ENCODE results near the gene NR4A2. TPM values are rescaled to one million over a fixed set of nuclear protein-coding genes. Genes with fewer than 3 reads are reported as not detected.

Gene NR4A2
- total and polyA plus RNA-seq, 2 donors (not counting 3 experiments of a cell fraction or from before 2014, with no cell fraction given): 1.0 to 1.9 TPM

- dilution Hi-C loops (cut with MboI; ENCODE audit: extremely low pct_ligation_motif_present, low sequenced_read_pairs): no loop called here
- no peaks in the 10 kb centered on the region for H3K4me1 ChIP-seq (ENCODE audit: control insufficient read depth, extremely low read depth, insufficient read depth, low read length)
- FAIRE-seq (no peak), DNase-seq (ENCODE audit: low read depth, low spot score) (no peak)
- H3K79me2 ChIP-seq (ENCODE audit: control insufficient read depth, insufficient read depth, low read length): no peaks in the 10 kb centered on the region
- no peak overlapping the region for H3K4me2 ChIP-seq (ENCODE audit: insufficient read depth, low read length)
- intact Hi-C loops (cut with micrococcal nuclease): no loop called here
- no peaks in the 10 kb centered on the region for H3K27me3 ChIP-seq (ENCODE audit: control insufficient read depth in 2 of 2, insufficient read depth in 2 of 2, low read length in 2 of 2)
- H3K9me3 ChIP-seq (replicated peaks; ENCODE audit: control insufficient read depth, insufficient read depth, low read length): no peaks in the 10 kb centered on the region
- H3K27ac ChIP-seq (ENCODE audit: insufficient read depth, low read depth, low read length): no peak overlapping the region
- no TSS peak for BruUV-seq (replicated peaks)
- ChIA-PET POLR2A (no interaction called here), CTCF (interaction anchor here (1.1 to 1.6 kb wide), 2 partner anchors 8 to 843 kb away, joined by 4 read pairs; no protein-coding TSS in a partner anchor)
- no peaks in the 10 kb centered on the region for H3K9me1 ChIP-seq (replicated peaks; ENCODE audit: control insufficient read depth, extremely low read depth, insufficient read depth, low read length)
- no peak overlapping the region for H3K9ac ChIP-seq (replicated peaks; ENCODE audit: extremely low read depth, insufficient read depth, low read length)
- TF ChIP-seq JUN (IDR thresholded peaks at IDR 0.05; ENCODE audit: borderline replicate concordance, insufficient read depth, insufficient read length, low read depth): no peak
- no peak for TF ChIP-seq MYC (IDR thresholded peaks at IDR 0.05; ENCODE audit: low read depth, low read length)
- TF ChIP-seq EZH2 (IDR thresholded peaks at IDR 0.05; ENCODE audit: borderline replicate concordance, low read depth, low read length, severe bottlenecking): no peak
- H3K36me3 ChIP-seq (ENCODE audit: control insufficient read depth in 2 of 2, extremely low read depth in 1 of 2, insufficient read depth in 2 of 2, low read length in 2 of 2): no peaks in the 10 kb centered on the region
- H4K20me1 ChIP-seq (replicated peaks; ENCODE audit: control insufficient read depth, extremely low read depth, insufficient read depth, low read length): no peaks in the 10 kb centered on the region
- no peak overlapping the region for H2AFZ ChIP-seq (ENCODE audit: low read depth, low read length)
- no peak overlapping the region for H3K4me3 ChIP-seq (replicated peaks in 1 of 3; ENCODE audit: insufficient read depth in 1 of 3, low read depth in 1 of 3, low read length in 3 of 3)
Measured at GRCh38 chr2:156350374-156351142, 18.0 kb upstream of the NR4A2 start.

GRCh38 chr2:156349605-156350004 is 17.1 kb upstream of the NR4A2 start:
- H3K9me3 ChIP-seq (replicated peaks; ENCODE audit: control insufficient read depth, insufficient read depth, low read length): no peaks in the 10 kb centered on the region
- POLR2A ChIA-PET: no interaction called here
- no peak overlapping the region for H2AFZ ChIP-seq (ENCODE audit: low read depth, low read length)
- no peaks in the 10 kb centered on the region for H3K4me1 ChIP-seq (ENCODE audit: control insufficient read depth, extremely low read depth, insufficient read depth, low read length)
- H3K9ac ChIP-seq (replicated peaks; ENCODE audit: extremely low read depth, insufficient read depth, low read length): no peak overlapping the region
- dilution Hi-C loops (cut with MboI; ENCODE audit: extremely low pct_ligation_motif_present, low sequenced_read_pairs) (no loop called here), intact Hi-C loops (cut with micrococcal nuclease) (no loop called here)
- no peak for FAIRE-seq
- CTCF ChIA-PET: interaction anchor here (1.6 kb wide), 1 partner anchor 844 kb away, joined by 4 read pairs; no protein-coding TSS in a partner anchor
- H3K9me1 ChIP-seq (replicated peaks; ENCODE audit: control insufficient read depth, extremely low read depth, insufficient read depth, low read length): no peaks in the 10 kb centered on the region
- DNase-seq (ENCODE audit: low read depth, low spot score): no peak
- no peaks in the 10 kb centered on the region for H4K20me1 ChIP-seq (replicated peaks; ENCODE audit: control insufficient read depth, extremely low read depth, insufficient read depth, low read length)
- no peak overlapping the region for H3K4me2 ChIP-seq (ENCODE audit: insufficient read depth, low read length)
- no peaks in the 10 kb centered on the region for H3K27me3 ChIP-seq (ENCODE audit: control insufficient read depth in 2 of 2, insufficient read depth in 2 of 2, low read length in 2 of 2)
- no peak overlapping the region for H3K4me3 ChIP-seq (replicated peaks in 1 of 3; ENCODE audit: insufficient read depth in 1 of 3, low read depth in 1 of 3, low read length in 3 of 3)
- H3K79me2 ChIP-seq (ENCODE audit: control insufficient read depth, insufficient read depth, low read length): no peaks in the 10 kb centered on the region
- H3K27ac ChIP-seq (ENCODE audit: insufficient read depth, low read depth, low read length): no peak overlapping the region
- H3K36me3 ChIP-seq (ENCODE audit: control insufficient read depth in 2 of 2, extremely low read depth in 1 of 2, insufficient read depth in 2 of 2, low read length in 2 of 2): no peaks in the 10 kb centered on the region
- TF ChIP-seq GATA2 (IDR thresholded peaks at IDR 0.05; ENCODE audit: insufficient read depth, insufficient read length, low read depth, low read length) (no peak), EZH2 (IDR thresholded peaks at IDR 0.05; ENCODE audit: borderline replicate concordance, low read depth, low read length, severe bottlenecking) (no peak), POLR2AphosphoS5 (IDR thresholded peaks at IDR 0.05; ENCODE audit: insufficient read depth, low read depth, low read length) (no peak), MYC (IDR thresholded peaks at IDR 0.05; ENCODE audit: low read depth, low read length) (no peak), POLR2A (IDR thresholded peaks at IDR 0.05; ENCODE audit: low read depth, low read length) (no peak), FOS (IDR thresholded peaks at IDR 0.05; ENCODE audit: borderline replicate concordance, insufficient read depth, low read length) (no peak), JUN (IDR thresholded peaks at IDR 0.05; ENCODE audit: borderline replicate concordance, insufficient read depth, insufficient read length, low read depth) (no peak)
- TF ChIP-seq, protein P1, sequence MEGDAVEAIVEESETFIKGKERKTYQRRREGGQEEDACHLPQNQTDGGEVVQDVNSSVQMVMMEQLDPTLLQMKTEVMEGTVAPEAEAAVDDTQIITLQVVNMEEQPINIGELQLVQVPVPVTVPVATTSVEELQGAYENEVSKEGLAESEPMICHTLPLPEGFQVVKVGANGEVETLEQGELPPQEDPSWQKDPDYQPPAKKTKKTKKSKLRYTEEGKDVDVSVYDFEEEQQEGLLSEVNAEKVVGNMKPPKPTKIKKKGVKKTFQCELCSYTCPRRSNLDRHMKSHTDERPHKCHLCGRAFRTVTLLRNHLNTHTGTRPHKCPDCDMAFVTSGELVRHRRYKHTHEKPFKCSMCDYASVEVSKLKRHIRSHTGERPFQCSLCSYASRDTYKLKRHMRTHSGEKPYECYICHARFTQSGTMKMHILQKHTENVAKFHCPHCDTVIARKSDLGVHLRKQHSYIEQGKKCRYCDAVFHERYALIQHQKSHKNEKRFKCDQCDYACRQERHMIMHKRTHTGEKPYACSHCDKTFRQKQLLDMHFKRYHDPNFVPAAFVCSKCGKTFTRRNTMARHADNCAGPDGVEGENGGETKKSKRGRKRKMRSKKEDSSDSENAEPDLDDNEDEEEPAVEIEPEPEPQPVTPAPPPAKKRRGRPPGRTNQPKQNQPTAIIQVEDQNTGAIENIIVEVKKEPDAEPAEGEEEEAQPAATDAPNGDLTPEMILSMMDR (IDR thresholded peaks at IDR 0.05; ENCODE audit: extremely low read depth in 1 of 2, insufficient read depth in 1 of 2, low read depth in 1 of 2, low read length in 2 of 2): no peak
- TF ChIP-seq, protein P2, sequence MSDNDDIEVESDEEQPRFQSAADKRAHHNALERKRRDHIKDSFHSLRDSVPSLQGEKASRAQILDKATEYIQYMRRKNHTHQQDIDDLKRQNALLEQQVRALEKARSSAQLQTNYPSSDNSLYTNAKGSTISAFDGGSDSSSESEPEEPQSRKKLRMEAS (IDR thresholded peaks at IDR 0.05; ENCODE audit: insufficient read depth, insufficient read length): no peak
- no TSS peak for BruUV-seq (replicated peaks)

All from endothelial cell of umbilical vein (primary cell).